ENCODE results near the gene CRYAB.

Gene CRYAB

GRCh38 chr11:111911563-111912401 lies at the start of gene CRYAB:
CRYAB (minus strand) TSS chr11:111911770; CDS start chr11:111911724, 46 bp downstream.
- no peak within 1 kb of the TSS for H3K27ac Mint-ChIP-seq
- DNase-seq: peak; percentile 16
- peak within 1 kb of the TSS; percentile 58 for H3K4me3 Mint-ChIP-seq
- no peak for TF ChIP-seq CTCF (IDR thresholded peaks at IDR 0.05)
- H3K9me3 Mint-ChIP-seq: no peaks in the 10 kb centered on the region
- H3K4me1 Mint-ChIP-seq: peaks cover 32% of the 10 kb centered on the region
- no peaks in the 10 kb centered on the region for H3K36me3 Mint-ChIP-seq (ENCODE audit: low read depth)
- H3K27me3 Mint-ChIP-seq (ENCODE audit: low read depth, poor library complexity): peaks cover 13% of the 10 kb centered on the region

GRCh38 chr11:111960916-111961315 lies 49.3 kb upstream of the CRYAB start:
- Mint-ChIP-seq H3K36me3 (ENCODE audit: low read depth) (peaks cover 55% of the 10 kb centered on the region), H3K4me3 (no peak overlapping the region), H3K4me1 (peaks cover 11% of the 10 kb centered on the region), H3K9me3 (no peaks in the 10 kb centered on the region), H3K27ac (peak overlapping the region; percentile 11), H3K27me3 (ENCODE audit: low read depth, poor library complexity) (no peaks in the 10 kb centered on the region)
- DNase-seq: no peak
- TF ChIP-seq CTCF (IDR thresholded peaks at IDR 0.05): no peak

GRCh38 chr11:111957663-111958444 lies 46.3 kb upstream of the CRYAB start:
- Mint-ChIP-seq H3K27me3 (ENCODE audit: low read depth, poor library complexity) (no peaks in the 10 kb centered on the region), H3K36me3 (ENCODE audit: low read depth) (peaks cover 70% of the 10 kb centered on the region), H3K4me1 (peaks cover 11% of the 10 kb centered on the region), H3K27ac (no peak overlapping the region), H3K9me3 (peaks cover 8% of the 10 kb centered on the region), H3K4me3 (no peak overlapping the region)
- DNase-seq: no peak
- TF ChIP-seq CTCF (IDR thresholded peaks at IDR 0.05): no peak

- no peaks in the 10 kb centered on the region for H3K27me3 Mint-ChIP-seq (ENCODE audit: low read depth, poor library complexity)
- H3K9me3 Mint-ChIP-seq: peaks cover 31% of the 10 kb centered on the region
- no peak overlapping the region for H3K27ac Mint-ChIP-seq
- peaks cover 82% of the 10 kb centered on the region for H3K36me3 Mint-ChIP-seq (ENCODE audit: low read depth)
- no peak overlapping the region for H3K4me3 Mint-ChIP-seq
- DNase-seq: no peak
- H3K4me1 Mint-ChIP-seq: peaks cover 9% of the 10 kb centered on the region
- TF ChIP-seq CTCF (IDR thresholded peaks at IDR 0.05): no peak
Observed at GRCh38 chr11:111954154-111954553, 42.6 kb upstream of the CRYAB start.

GRCh38 chr11:111951565-111951964 lies 40.0 kb upstream of the CRYAB start:
- Mint-ChIP-seq H3K27ac (no peak overlapping the region), H3K9me3 (peaks cover 31% of the 10 kb centered on the region), H3K27me3 (ENCODE audit: low read depth, poor library complexity) (no peaks in the 10 kb centered on the region), H3K4me3 (no peak overlapping the region), H3K4me1 (peaks cover 25% of the 10 kb centered on the region), H3K36me3 (ENCODE audit: low read depth) (peaks cover 63% of the 10 kb centered on the region)
- no peak for TF ChIP-seq CTCF (IDR thresholded peaks at IDR 0.05)
- DNase-seq: no peak

Measured in nephron progenitor cell (in vitro differentiated cells).